Skeletal muscle satellite cell (primary cell): ENCODE results near the gene SLC44A3.

Experiments
- H3K27me3 ChIP-seq: 2 replicates; pipeline ENCODE4 v1.7.0; 2013; ENCODE audit warnings: low read length; ENCODE audit not compliant: control insufficient read depth, insufficient read depth
- H3K36me3 ChIP-seq: 2 replicates; pipeline ENCODE4 v1.7.0; 2013; ENCODE audit warnings: mild to moderate bottlenecking, control low read depth, low read length; ENCODE audit not compliant: insufficient read depth
- H3K4me1 ChIP-seq: 2 replicates; pipeline ENCODE4 v1.7.0; 2013; ENCODE audit warnings: low read length; ENCODE audit not compliant: control insufficient read depth, insufficient read depth
- H3K4me2 ChIP-seq: 2 replicates; pipeline ENCODE4 v1.7.0; 2013; ENCODE audit warnings: mild to moderate bottlenecking, low read length
- H3K4me3 ChIP-seq: 2 replicates; pipeline ENCODE4 v1.7.0; 2013; ENCODE audit warnings: low read length
- H3K9ac ChIP-seq: 2 replicates; pipeline ENCODE4 v1.7.0; 2013; ENCODE audit warnings: mild to moderate bottlenecking, low read depth, low read length, moderate library complexity
- H3K9me3 ChIP-seq: replicated peaks from 2 replicates; pipeline ENCODE4 v1.7.0; 2013; ENCODE audit warnings: mild to moderate bottlenecking, control low read depth, low read length

Gene SLC44A3

GRCh38 chr1:94942171-94943128 lies 122.3 kb downstream of the SLC44A3 start:
- H3K9me3 ChIP-seq: no peaks in the 10 kb centered on the region
- peaks cover 16% of the 10 kb centered on the region for H3K4me1 ChIP-seq
- no peak overlapping the region for H3K4me3 ChIP-seq
- no peak overlapping the region for H3K9ac ChIP-seq
- H3K4me2 ChIP-seq: no peak overlapping the region
- no peaks in the 10 kb centered on the region for H3K27me3 ChIP-seq
- H3K36me3 ChIP-seq: no peaks in the 10 kb centered on the region
